ENCODE data around the gene ANKRD50.

- TF ChIP-seq POLR2A (IDR thresholded peaks at IDR 0.05) (no peak), CTCF (IDR thresholded peaks at IDR 0.05) (no peak), POLR2AphosphoS5 (IDR thresholded peaks at IDR 0.05; ENCODE audit: insufficient read depth in 1 of 2, low read depth in 1 of 2) (no peak)
Observed at GRCh38 chr4:124737619-124738018, 25.1 kb upstream of the ANKRD50 start.

Data from vagina (tissue), 2 donors.